GM11168 (cell line): ENCODE measurements around the gene SH2D2A.
"Not testable (repeated sequence)": the region's sequence is repeated elsewhere in the genome, so short reads cannot be mapped to it uniquely, and the experiment has no call there.

ENCODE experiments used
- in situ Hi-C: fragments of 300-500 bp; cut with MboI; formaldehyde crosslinking; loops from one replicate; pipeline ENCODE4 v1.12.0; 2022; ENCODE audit warnings: low sequenced_read_pairs; ENCODE audit not compliant: unreplicated experiment

SH2D2A gene

DNA sequence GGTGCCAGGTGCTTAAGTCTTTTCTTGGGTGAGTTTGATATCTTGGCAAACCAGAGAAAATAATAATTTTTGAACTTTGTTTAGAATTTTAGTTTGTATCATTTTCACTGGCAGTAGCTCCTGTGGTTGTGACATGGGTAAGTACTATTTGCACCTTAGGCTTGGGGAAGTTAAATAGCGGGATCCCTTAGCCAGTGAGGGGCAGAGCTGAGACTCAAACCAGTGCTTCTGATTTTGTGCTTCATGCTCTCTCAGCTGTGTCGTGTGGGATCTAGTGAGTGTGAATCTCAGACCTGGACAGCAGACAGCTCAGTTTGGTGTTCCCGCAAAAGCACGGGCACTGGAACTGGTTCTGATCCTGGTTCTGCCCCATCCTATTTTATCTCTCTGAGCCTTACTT, 39.7 kb downstream of the SH2D2A start:
- in situ Hi-C loops, result no loop called here

DNA sequence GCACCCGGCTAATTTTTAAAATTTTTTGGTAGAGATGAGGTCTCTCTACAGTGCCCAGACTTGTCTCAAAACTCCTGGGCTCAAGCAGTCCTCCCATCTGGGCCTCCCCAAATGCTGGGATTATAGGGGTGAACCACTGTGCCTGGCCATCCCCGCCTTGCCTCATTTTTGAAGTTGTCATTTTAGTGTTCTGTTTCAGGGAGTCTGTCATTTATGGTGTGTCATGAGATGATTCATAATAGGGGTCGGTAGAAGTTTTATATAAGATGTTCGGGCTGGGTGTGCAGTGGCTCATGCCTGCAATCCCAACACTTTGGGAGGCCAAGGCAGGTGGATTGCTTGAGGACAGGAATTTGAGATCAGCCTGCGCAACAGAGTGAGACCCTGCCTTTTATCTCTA, 40.8 kb downstream of the SH2D2A start:
- in situ Hi-C loops, result no loop called here

DNA sequence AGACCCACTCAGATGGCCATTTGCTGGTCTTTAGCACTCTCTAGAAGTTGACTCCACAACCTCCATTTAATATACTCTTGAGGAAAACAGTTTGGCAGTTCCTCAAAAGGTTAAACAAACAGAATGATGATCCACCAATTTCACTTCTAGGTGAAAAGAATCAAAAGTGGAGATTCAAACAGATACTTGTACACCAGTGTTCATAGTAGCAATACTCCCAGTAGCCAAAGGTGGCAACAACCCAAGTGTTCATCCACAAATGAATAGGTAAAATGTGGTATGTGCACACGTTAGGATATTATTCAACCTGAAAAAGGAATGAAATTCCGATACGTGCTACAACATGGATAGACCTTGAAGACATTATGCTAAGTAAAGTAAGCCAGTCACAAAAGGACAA, 43.0 kb downstream of the SH2D2A start:
- in situ Hi-C loops, result no loop called here

GRCh38 chr1:156772728-156773497, 43.7 kb downstream of the SH2D2A start:
- in situ Hi-C loops, result no loop called here

DNA sequence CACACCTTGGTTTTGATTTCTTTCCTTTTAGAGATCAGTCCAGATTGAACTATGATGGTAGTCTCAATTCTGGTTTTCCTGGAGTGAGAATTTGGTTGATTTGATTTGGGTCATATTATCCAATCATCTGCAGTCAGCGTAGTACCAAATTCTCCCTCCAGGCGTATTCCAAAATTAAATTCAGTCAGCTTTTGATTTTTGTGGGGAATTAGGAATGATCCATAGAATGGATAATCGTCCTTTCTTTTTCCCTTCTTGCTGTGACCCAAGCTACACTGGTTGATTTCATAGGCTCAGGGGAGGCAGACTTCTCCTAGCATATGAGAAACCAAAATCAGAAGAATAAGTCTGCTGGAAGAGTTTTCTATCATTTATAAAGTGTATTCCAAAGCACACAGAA, 44.4 kb downstream of the SH2D2A start:
- in situ Hi-C loops, result no loop called here

- in situ Hi-C loops, result no loop called here
Measured at GRCh38 chr1:156768610-156769295, 47.9 kb downstream of the SH2D2A start.

- in situ Hi-C loops, result no loop called here
Measured at GRCh38 chr1:156767879-156768604, 48.6 kb downstream of the SH2D2A start.

DNA sequence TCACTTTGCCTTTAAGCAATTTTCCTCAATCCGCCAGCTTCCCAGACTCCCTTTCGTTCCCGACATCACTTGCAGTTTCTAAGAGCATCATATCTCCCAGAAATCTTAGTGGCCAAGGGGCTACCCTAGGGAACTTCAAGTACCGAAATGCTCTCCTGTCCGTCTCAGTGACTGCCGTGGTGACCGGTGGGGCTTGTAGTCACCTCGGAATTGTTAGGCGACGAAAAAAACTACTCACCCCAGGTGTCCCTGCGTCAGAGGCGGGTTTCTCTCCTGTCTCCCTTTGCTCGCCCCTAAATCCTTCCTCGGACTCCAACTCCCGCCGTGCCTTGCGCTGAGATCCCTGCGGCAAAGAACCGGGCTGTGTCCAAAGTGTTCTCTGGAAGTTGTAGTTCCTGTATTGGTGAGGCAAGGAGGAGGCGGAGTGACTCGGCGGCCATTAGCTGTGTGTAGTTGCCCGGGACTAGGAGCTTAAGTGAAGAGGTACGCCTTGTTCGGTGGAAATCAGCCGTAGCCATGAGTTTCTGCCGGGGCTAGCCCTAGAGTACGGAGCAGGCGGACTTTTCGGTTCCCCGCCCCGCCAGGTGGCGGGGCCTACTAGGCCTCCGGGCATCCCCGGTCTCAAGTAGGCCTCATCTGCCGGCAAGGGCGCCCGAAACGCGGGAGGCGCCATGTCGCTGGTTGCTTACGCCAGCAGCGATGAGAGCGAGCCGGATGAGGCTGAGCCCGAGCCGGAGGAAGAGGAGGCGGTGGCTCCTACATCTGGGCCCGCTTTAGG, 49.4 kb downstream of the SH2D2A start, which contains the start of gene PRCC:
Gene PRCC (plus strand): TSS at position 435 of the 778 bp plus-strand sequence. CDS start 237 bp downstream, at position 672.
- in situ Hi-C loops, result no loop called here

DNA sequence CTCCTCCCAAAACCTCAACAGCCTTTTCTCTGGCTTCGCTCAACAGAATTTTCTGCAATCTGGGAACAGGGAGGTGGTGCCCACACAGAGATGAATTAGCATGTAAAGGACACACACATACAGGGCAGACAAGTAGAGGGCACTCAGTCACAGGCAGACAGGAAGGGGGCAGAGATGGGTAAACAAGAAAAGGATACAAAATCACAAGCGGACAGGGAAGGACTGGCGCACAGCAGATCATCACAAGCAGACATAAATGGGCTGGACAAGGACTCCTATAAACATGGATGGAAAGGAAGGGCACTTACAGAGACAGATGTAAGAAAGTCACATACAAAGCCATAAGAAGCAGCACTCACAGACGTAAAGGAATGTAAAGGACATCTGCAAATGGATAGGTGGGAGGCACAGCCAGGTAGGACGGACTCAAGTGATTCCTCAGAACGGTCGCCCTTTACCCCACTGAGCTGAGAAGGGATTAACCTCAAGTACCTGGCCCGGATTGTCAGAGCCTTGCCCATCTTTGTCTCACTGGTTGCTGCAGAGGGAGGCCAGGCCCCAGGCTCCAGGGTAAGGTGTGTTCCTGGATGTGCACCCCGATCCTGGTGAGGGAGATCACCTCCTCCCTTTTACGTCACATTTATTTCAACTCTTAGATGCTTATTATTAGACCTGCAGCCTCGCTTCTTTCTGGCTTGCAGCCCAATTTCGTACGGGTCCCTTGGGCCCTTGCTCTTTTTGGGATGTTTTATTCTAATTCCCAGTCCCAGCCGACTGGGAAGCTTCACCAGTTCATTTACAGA, 50.1 kb downstream of the SH2D2A start:
- in situ Hi-C loops, result no loop called here

DNA sequence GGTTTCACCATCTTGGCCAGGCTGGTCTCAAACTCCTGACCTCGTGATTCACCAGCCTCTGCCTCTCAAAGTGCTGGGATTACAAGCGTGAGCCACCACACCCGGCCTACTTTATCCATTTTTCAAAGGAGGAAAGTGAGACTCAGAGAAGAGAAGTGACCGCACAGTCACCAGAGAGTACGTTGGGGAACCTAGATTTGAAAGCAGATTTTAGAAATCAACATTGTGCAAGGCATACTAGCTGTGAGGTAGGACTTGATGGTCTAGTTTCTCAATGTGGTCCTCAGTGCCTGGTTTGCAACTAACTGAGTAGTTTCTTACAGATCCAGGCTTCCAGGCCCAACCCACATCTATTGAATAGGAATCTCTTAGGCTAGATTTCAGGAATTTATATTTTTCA, 51.0 kb downstream of the SH2D2A start:
- in situ Hi-C loops, result no loop called here

GRCh38 chr1:156765136-156765535, 51.5 kb downstream of the SH2D2A start:
- in situ Hi-C loops, result not testable (repeated sequence)

- in situ Hi-C loops, result no loop called here
Measured at GRCh38 chr1:156760796-156761104, 55.9 kb downstream of the SH2D2A start.

GRCh38 chr1:156760092-156760795, 56.4 kb downstream of the SH2D2A start:
- in situ Hi-C loops, result no loop called here

DNA sequence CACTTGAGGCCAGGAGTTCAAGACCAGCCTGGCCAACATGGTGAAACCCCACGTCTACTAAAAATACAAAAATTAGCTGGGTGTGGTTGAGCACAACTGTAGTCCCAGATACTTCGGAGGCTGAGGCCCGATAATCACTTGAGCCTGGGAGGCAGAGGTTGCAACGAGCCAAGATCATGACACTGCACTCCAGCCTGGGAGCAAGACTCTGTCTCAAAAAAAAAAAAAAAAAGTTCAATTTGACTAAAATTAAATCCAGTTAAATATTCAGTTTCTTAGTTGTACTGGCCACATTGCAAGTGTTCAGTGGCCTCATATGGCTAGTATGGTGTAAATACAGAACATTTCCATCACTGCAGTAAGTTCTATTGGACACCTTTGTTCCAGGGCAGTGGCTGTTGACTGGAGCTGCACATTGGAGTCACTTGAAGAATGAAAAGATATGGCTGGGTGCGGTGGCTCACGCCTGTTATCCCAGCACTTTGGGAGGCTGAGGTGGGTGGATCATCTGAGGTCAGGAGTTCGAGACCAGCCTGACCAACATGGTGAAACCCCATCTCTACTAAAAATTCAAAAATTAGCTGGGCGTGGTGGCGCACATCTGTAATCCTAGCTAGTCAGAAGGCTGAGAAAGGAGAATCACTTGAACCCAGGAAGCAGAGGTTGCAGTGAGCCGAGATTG, 58.9 kb downstream of the SH2D2A start:
- in situ Hi-C loops, result not testable (repeated sequence)

- in situ Hi-C loops, result no loop called here
Measured at GRCh38 chr1:156756355-156756754, 60.3 kb downstream of the SH2D2A start.
